NCI-H2171 (cell line): ENCODE measurements around the gene KRT78.
A peak's percentile ranks its signal among the peaks of the same experiment; 100 is the strongest.
"Not testable (repeated sequence)": the region's sequence is repeated elsewhere in the genome, so short reads cannot be mapped to it uniquely, and the experiment has no call there.

Source experiments
- DNase-seq: peaks from one replicate; lab custom pipeline; 2025; lab: John Stamatoyannopoulos, UW

Gene KRT78

GRCh38 chr12:52795694-52796428, 52.9 kb downstream of the KRT78 start, which contains the start of gene KRT3:
KRT3 (minus strand) TSS chr12:52796117; CDS start chr12:52796042, 75 bp downstream.
- DNase-seq: peak; percentile 81

GRCh38 chr12:52795332-52795674, 53.5 kb downstream of the KRT78 start:
- not testable (repeated sequence) for DNase-seq

GRCh38 chr12:52794479-52795331, 54.1 kb downstream of the KRT78 start:
- DNase-seq: no peak

GRCh38 chr12:52792185-52793029, 56.4 kb downstream of the KRT78 start:
- no peak for DNase-seq

GRCh38 chr12:52791271-52792184, 57.3 kb downstream of the KRT78 start:
- DNase-seq: no peak

GRCh38 chr12:52790427-52791270, 58.1 kb downstream of the KRT78 start:
- DNase-seq: no peak

- no peak for DNase-seq
Measured at GRCh38 chr12:52789637-52790426, 59.0 kb downstream of the KRT78 start.

GRCh38 chr12:52788876-52789636, 59.7 kb downstream of the KRT78 start:
- no peak for DNase-seq

DNA sequence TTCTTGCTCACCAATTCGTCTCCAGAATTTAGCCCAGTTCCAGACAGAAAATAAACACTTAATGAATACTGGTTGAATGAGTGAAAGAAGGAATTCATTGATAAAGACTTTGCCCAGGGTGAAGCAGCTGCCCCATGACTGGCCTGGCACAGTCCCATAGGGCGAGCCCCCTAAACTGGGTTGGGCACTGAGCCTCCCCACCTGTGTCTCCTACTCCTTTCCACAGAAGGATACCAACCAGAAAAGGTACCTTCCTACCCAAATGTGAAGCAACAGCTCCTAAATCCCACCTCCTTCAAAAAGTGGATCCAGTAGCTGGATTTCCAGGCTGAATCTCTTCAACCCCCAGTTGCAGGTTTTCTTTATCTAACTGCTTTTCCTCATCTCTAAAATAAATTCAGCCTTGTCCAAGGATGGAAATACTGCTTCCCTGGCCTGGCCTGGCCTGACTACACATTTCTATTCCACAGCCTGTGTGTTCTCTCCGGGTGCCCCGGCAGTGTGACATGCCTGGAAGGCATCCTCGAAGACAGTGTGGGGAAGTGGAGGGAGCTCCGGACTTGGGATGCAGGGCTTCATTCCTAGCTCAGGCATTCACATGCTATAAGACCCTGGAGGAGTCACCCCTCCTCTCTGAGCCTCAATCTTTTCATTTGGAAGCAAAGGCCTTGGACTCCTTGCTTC, 60.5 kb downstream of the KRT78 start:
- DNase-seq: no peak
